GM18858 (cell line): Measurements from ENCODE around the gene CRAT.

Experiments
- ATAC-seq: cut with Tn5 transposase; IDR thresholded peaks from one replicate; pipeline ENCODE4 v1.9.1; 2021; ENCODE audit not compliant: unreplicated experiment

Gene CRAT

DNA sequence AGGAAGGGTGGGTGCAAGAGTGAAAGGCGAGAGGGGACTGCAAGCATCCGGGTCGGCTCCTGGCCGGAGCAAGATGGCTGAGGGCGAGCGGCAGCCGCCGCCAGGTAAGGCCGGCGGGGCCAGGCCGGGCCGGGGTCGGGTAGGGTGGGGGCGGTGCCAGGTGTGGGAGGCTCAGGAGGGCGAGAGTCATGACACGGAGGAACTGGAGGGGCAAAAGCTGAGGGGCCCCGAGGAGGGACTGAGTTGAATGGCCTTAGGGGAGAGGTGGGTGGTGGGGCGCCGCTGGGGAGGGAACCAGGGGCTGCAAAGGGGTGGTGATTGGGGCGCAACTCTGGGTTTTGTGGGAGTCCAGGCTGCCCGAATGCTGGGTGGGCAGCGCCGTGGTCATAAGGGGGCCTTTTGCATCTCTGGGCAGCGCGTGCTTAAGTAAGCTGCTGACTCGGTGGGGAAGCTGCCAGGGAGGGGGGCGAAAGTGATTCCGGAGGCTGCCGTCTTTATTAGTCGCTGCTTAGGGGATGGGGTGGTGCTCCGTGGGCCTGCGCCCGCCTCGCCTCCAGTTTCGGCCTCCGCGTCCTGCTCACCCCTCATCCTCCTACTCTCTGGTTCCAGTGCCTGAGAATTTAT is 1.0 kb upstream of the CRAT start:
- no peak for ATAC-seq

- ATAC-seq, result no peak
These were observed 447 bp downstream of the CRAT start for GRCh38 chr9:129109952-129110739.

DNA sequence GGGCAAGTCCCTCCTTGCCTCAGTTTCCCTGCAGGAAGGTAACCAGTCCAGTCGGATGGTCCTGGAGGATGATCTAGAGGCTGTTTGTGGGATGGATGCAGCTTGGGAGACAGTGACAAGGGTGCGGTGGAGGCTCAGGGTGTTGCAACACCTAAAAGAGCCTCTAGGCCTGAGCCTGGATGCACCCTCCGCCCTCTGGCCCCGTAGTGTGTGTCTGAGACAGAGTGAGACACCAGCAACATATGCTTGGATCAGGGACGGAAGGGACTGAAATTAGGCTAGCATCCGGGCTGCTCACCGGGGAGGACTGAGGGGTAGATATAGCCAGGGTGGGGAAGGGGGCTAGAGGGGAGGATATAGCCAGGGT is 1.1 kb downstream of the CRAT start:
- ATAC-seq, result no peak

- no peak for ATAC-seq
These were observed 1.6 kb downstream of the CRAT start for GRCh38 chr9:129108805-129109536.

GRCh38 chr9:129108083-129108804 is 2.3 kb downstream of the CRAT start:
- no peak for ATAC-seq

GRCh38 chr9:129107651-129108050 is 2.9 kb downstream of the CRAT start:
- ATAC-seq, result no peak

DNA sequence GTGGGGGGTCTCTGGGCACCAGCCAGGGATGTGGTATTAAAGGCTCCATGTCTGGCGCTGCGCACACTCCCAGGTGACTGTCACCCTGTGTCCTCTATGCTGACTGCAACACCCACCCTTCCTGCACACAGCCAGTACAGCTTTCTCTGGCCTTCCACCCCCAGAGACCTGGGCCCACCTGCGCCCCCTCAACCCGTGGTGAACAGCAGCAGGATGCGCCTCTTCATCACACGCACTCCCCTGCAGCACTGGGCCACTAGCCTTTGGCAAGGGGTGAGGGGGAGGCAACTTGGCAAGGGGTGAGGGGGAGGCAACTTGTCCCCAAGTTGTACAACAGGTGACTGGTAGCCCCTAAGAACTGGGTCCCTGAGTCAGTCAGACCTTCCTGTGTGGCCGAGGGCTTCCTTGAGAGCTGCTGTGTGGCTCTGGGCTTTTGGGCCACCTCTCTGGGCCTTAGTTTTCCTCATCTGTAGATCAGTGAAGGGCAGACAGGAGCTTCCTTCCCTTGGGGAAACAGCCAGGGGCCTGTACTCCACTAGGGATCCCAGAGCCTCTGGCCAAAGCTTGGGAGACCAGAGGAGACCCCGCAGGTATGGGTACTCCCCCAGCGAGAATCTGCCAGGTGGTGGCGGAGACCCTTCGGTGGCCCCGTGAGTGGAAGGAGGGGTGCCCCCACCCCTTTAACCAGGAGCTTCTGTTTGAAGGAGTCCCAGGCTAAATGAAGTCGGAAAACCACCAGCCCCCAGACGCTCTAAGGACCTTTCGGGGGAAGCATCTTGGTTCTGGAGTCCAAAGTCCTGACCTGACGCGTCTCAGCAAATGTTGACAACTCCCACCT is 4.5 kb downstream of the CRAT start:
- no peak for ATAC-seq

- ATAC-seq, result no peak
These were observed 6.5 kb downstream of the CRAT start for GRCh38 chr9:129104051-129104450.

GRCh38 chr9:129103595-129103965 is 7.0 kb downstream of the CRAT start:
- no peak for ATAC-seq

DNA sequence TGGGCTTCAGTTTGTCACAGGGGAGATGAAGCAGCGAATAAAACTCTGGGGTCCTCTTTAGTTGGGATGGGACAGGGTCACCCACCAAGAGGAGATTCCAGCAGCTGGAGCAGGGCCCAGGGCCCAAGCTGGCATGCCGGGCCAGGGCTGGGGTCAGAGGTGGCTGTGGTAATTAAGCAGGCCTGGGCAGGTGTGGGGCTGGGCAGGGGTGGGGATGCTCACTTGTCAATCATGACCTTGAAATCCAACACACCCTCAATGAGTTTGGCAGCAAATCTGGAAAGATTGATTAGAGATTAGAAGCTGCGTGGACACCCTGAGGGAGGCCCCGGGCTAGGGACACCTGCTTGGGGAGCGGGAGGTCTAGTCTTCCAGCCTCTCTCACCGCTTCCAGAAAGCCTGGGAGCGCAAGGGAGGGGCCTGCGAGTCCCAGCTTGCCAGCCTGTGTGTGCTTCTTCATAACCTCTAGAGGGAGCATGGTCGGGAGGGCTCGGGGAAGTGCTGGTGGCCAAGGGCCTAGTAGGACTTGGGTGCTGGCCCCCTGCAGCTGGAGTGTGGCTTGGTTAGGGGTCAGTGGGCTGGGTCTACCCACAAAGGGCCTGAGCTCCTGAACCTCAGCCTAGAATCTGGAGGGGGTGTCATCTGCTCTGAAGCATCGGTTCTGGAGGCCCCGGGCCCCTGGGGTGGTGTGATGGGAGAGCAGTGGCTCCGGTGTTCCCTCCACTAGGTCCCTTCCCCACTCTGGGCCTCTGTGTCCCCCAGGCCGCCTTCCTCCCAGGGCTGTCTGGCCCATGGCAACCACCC is 7.6 kb downstream of the CRAT start:
- ATAC-seq, result no peak

DNA sequence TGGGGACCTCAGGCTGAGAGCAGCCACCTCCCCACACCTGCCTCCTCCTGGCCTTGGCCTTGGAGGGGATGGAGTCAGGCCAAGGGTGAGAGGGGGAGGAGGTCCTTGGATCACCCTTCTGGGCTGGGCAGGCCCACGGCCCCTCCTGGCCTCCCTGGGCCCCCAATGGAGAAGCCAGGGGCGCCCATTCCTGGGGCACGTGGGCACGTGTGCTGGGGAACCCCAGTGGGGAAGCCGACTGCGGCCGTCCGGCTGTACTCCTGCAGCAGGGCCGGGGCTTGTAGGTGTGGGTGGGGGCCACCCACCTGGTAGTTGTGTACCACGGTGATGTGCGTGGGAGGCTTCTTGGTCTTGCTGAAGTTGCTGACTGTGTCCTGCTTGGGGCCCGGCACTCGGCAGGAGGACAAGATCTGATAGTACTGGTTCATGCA is 8.5 kb downstream of the CRAT start:
- no peak for ATAC-seq

GRCh38 chr9:129101279-129101678 is 9.3 kb downstream of the CRAT start:
- ATAC-seq, result no peak

DNA sequence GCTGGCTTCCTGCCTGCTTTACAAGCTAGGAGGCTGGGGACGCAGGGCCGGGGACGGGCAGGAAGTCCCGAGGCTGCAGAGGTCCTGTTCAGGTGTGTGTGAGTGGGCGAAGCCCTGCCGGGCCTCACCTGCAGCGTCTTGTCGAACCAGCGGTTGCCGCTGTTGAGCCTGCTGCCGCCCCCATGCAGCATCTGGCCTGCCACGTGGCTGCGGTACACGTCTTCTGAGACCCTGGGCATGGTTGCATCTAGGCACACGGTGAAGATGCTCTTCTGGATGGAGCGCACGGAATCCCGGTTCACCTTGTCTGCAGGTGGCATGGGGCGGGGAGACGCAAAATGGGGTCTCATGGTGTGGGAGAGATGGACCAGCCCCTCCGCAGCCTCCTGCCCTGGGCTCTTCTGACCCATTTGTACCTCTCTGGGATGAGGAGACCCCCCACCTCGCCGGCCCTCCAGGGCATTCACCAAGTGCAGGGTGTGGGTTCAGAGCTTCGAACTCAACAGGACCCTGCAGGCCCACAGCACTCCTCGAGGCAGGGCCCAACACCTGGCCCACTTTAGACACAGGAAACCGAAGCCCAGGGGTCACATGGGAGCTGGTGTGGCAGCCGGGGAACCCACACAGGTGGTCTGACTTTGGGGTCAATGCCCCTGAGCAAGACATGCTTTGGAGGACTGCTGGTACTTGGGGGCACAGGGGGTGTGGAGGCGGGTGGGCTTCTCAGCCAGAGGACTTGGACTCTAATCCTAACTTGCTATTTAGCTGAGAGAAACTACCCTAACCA is 10.0 kb downstream of the CRAT start:
- no peak for ATAC-seq

DNA sequence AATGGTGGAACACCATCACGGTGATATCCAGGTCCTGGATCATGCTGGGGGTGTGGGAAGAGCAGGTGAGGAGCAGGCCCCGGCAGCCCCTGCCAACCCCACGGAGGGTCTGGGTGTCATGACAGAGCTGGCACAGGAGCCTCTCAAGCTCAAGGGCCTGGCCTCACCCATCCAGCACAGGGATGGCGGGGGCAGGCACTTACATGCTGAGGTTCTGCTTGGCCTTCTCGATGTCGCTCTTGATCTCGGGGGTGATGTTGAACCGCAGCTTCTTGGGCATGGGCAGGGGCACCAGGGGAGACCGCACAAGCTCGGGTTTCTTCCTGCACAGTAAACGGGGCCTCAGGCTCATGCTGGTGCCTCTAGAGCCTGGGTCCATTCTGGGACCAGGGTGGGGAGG is 12.3 kb downstream of the CRAT start:
- ATAC-seq, result no peak

GRCh38 chr9:129097671-129098306 is 12.8 kb downstream of the CRAT start:
- ATAC-seq, result no peak

DNA sequence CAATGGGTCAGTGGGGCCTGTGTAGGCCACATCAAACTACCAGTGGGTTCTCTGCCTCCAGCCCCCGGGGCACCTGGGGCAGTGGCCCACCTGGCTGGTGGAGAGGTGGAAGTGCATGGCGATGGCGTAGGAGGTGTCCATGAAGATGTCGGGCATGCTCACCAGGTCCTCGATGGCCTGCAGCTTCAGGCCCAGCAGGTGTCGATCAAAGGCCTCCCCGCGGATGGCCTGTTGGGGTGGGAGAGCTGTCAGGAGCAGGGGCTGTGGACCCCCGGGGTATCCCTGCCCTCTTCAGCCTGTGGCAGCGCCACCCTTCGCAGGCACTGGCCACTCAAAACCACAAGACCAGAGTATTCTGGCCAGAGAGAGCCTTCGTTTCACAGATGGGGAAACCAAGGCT is 14.7 kb downstream of the CRAT start:
- ATAC-seq, result no peak

DNA sequence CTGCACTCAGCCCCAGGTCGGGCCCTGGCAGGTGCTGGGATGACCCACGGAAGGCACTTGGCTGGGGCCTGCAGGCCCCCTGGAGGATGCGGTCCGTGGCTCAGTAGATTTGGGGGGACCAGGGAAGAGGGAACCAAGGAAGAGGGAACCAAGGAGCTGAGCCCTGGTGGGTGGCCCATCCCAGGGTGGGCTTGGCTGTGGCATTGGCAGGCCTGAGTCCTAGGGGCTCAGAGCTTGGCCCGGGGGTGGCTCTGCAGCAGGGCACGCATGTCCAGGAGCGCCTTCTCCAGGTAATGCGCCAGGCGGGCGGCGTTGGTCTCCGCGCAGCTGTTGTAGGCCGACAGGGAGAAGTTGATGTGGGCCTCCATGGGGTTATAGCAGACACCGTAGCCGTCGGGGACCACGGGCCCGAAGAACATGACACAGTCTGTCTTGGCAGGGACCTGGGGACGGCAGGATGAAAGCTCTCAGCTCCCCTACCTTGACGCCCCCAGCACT is 15.4 kb downstream of the CRAT start:
- no peak for ATAC-seq

DNA sequence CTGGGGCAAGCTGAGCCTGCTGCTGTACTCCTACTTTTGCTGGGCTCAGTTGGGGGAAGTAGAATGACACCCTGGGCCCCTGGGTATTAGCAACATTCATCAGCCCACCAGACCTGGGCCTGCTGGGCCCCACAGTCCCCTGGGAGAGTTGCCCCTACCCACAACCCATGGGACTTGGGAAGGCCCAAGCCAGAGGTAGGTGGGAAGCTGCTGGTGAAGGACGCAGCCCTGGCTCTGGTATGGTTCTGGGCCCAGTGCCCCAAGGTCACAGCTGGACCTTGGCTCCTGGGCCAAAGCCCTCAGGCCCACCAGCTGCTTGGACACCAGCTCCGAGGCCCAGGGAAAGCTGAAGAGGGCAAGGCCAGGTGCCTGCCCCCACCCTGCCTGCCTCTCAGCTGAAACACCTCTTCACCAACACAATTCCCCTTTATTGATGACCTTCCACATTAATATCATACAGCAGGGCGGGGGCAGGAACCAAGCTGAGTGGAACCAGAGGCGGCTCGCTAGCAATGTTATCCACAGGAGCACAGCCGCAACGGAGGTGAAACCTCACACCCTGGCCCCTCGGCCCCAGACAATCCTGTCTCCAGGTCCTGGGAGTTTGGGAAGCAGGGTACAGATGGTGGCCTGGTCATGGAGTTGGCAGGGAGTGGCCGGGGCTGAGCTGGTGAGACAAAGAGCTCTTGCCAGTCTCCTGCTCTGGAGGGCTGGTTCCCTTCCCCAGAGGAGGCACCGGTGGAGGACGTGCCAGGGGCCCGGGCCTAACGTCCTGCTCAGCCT is 16.0 kb downstream of the CRAT start:
- no peak for ATAC-seq
